Activated B cell treated with CpG ODN at 0.5 μM for 24 hours (primary cell): ENCODE results near the gene DENND5B. TPM values are rescaled to one million over a fixed set of nuclear protein-coding genes. Genes with fewer than 3 reads are reported as not detected.
"Not testable (repeated sequence)": the region's sequence is repeated elsewhere in the genome, so short reads cannot be mapped to it uniquely, and the experiment has no call there.

Experiments
- ATAC-seq: fragments of 200-7000 bp; cut with Tn5 transposase; one replicate; pipeline ENCODE4 v1.10.0; 2021; ENCODE audit warnings: low read depth, mild to moderate bottlenecking, moderate library complexity
- CTCF ChIA-PET: fragments of 350-600 bp; sonication (Branson Sonifier 250); formaldehyde crosslinking; loops from one replicate; lab custom pipeline; 2021; ENCODE audit warnings: antibody characterized with exemption; lab: Charles Lee
- POLR2A ChIA-PET: fragments of 350-600 bp; sonication (Branson Sonifier 250); formaldehyde crosslinking; loops from one replicate; lab custom pipeline; 2021; ENCODE audit warnings: antibody characterized with exemption; lab: Charles Lee
- DNase-seq: peaks from one replicate; pipeline ENCODE4 v3.0.0; 2022
- H3K27ac Mint-ChIP-seq: one replicate; pipeline ENCODE4 v1.8.0; 2020; ENCODE audit warnings: mixed read lengths
- H3K27me3 Mint-ChIP-seq: one replicate; pipeline ENCODE4 v1.8.0; 2021; ENCODE audit warnings: mixed read lengths
- H3K36me3 Mint-ChIP-seq: one replicate; pipeline ENCODE4 v1.8.0; 2021; ENCODE audit warnings: low read depth, mixed read lengths
- H3K4me1 Mint-ChIP-seq: one replicate; pipeline ENCODE4 v1.8.0; 2021; ENCODE audit warnings: mixed read lengths
- H3K4me3 Mint-ChIP-seq: one replicate; pipeline ENCODE4 v1.8.0; 2020; ENCODE audit warnings: mild to moderate bottlenecking, mixed read lengths
- H3K9me3 Mint-ChIP-seq: one replicate; pipeline ENCODE4 v1.8.0; 2020; ENCODE audit warnings: mixed read lengths
- intact Hi-C: fragments of 100-400 bp; cut with micrococcal nuclease; formaldehyde crosslinking; loops from one replicate; pipeline ENCODE4 v1.15.1; 2024
- total RNA-seq: library from RNA; stranded (reverse); gene quantifications from 2 replicates; pipeline ENCODE4 v1.2.3, GENCODE V29; 2022
- TF ChIP-seq, protein P1 (sequence below): fragments of 200-600 bp; IDR thresholded peaks from one replicate; pipeline ENCODE4 v1.8.0; 2022; ENCODE audit warnings: antibody characterized with exemption, mild to moderate bottlenecking

The DENND5B gene
- total RNA-seq, 1 donor from 2014 or later, result 64.1 TPM

DNA sequence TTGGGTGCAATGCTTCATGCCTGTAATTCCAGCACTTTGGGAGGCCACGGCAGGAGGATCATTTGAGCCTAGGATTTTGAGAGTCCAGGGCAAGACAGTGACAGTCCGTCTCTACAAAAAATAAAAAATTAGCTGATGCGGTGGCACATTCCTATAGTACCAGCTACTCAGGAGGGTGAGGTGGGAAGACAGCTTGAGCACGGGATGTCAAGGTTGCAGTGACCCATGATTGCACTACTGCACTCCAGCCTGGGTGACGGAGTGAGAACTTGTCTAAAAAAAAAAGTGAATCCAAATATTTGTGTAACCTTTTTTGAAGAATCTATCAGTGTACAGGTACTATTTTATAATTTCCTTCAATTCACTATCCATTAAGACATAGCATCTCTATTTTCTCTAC lies 112.5 kb downstream of the DENND5B start:
- ATAC-seq (no peak), DNase-seq (no peak)
- CTCF ChIA-PET, result no interaction called here
- Mint-ChIP-seq H3K4me3 (no peak overlapping the region), H3K36me3 (peaks cover 59% of the 10 kb centered on the region), H3K9me3 (peaks cover 2% of the 10 kb centered on the region), H3K27me3 (no peaks in the 10 kb centered on the region), H3K4me1 (peaks cover 66% of the 10 kb centered on the region), H3K27ac (no peak overlapping the region)
- TF ChIP-seq, protein P1, sequence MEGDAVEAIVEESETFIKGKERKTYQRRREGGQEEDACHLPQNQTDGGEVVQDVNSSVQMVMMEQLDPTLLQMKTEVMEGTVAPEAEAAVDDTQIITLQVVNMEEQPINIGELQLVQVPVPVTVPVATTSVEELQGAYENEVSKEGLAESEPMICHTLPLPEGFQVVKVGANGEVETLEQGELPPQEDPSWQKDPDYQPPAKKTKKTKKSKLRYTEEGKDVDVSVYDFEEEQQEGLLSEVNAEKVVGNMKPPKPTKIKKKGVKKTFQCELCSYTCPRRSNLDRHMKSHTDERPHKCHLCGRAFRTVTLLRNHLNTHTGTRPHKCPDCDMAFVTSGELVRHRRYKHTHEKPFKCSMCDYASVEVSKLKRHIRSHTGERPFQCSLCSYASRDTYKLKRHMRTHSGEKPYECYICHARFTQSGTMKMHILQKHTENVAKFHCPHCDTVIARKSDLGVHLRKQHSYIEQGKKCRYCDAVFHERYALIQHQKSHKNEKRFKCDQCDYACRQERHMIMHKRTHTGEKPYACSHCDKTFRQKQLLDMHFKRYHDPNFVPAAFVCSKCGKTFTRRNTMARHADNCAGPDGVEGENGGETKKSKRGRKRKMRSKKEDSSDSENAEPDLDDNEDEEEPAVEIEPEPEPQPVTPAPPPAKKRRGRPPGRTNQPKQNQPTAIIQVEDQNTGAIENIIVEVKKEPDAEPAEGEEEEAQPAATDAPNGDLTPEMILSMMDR, result no peak
- intact Hi-C loops, result loop anchor here (5.0 kb wide), 2 partner anchors 34 to 159 kb away; no protein-coding TSS in a partner anchor
- POLR2A ChIA-PET, result no interaction called here

DNA sequence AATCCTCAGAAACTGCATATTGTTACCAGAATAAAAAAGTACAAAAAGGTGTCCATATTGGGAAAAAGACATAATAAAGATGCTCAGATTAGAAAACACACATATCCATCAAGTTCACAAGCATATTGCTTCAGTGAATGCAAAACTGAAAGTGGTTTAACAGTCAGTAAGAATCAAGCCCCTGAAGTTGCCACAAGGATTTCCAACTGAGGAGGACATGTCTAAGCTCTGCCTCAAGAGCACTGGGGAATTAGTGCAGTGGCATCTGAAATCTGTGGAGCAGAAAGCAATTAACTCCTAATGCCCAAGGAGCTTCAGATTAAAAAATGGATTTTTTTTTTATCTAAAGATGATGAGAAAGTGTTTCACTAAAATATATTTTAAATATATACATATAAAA lies 113.2 kb downstream of the DENND5B start:
- POLR2A ChIA-PET, result interaction anchor here (0.6 to 2.6 kb wide), 2 partner anchors 10 to 43 kb away, joined by 3 to 6 read pairs; no protein-coding TSS in a partner anchor
- ATAC-seq (no peak), DNase-seq (no peak)
- H3K27ac Mint-ChIP-seq, result peak overlapping the region; percentile 16
- H3K4me3 Mint-ChIP-seq, result no peak overlapping the region
- TF ChIP-seq, protein P1, result no peak
- peaks cover 2% of the 10 kb centered on the region for H3K9me3 Mint-ChIP-seq
- peaks cover 62% of the 10 kb centered on the region for H3K4me1 Mint-ChIP-seq
- H3K36me3 Mint-ChIP-seq, result peaks cover 55% of the 10 kb centered on the region
- intact Hi-C loops, result loop anchor here (5.0 kb wide), 2 partner anchors 35 to 160 kb away; no protein-coding TSS in a partner anchor
- H3K27me3 Mint-ChIP-seq, result no peaks in the 10 kb centered on the region
- CTCF ChIA-PET, result no interaction called here

DNA sequence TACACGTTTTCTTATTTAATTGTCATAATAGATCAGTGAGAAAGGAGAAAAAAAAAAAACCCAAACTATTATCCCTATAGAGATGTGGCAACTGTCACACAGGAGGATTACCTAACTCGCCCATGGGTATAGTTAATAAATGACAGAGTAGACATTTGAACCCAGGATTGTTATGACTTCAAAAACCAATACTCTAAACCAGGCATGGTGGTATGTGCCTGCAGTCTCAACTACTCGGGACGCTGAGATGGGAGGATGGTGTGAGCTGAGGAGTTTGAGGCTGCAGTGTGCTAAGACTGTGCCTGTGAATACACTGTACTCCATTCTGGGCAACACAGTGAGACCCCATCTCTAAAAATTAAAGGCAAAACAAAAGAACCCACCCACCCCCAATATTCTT lies 114.5 kb downstream of the DENND5B start:
- peaks cover 2% of the 10 kb centered on the region for H3K9me3 Mint-ChIP-seq
- H3K4me1 Mint-ChIP-seq, result peaks cover 50% of the 10 kb centered on the region
- TF ChIP-seq, protein P1, result no peak
- no peak for ATAC-seq
- no peak for DNase-seq
- intact Hi-C loops, result loop anchor here (5.0 kb wide), 2 partner anchors 36 to 161 kb away; no protein-coding TSS in a partner anchor
- H3K27ac Mint-ChIP-seq, result no peak overlapping the region
- no peaks in the 10 kb centered on the region for H3K27me3 Mint-ChIP-seq
- H3K4me3 Mint-ChIP-seq, result no peak overlapping the region
- CTCF ChIA-PET, result no interaction called here
- H3K36me3 Mint-ChIP-seq, result peaks cover 49% of the 10 kb centered on the region
- POLR2A ChIA-PET, result interaction anchor here (0.7 to 2.6 kb wide), 3 partner anchors 12 to 128 kb away, joined by 4 to 6 read pairs (median 5); partner anchors contain the start of gene DENND5B

DNA sequence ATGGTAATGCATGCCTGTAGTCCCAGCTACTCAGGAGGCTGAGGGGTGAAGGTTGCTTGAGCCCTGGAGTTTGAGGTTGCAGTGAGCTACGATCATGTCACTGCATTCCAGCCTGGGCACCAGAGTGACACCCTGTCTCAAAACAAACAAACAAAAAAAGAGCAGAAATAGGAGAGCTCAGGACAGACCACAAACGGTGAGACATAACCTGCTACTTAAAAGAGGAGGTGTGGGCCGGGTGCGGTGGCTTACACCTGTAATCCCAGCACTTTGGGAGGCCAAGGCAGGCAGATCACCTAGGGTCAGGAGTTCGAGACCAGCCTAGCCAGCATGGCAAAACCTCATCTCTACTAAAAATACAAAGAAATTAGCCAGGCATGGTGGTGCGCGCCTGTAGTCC lies 115.3 kb downstream of the DENND5B start:
- POLR2A ChIA-PET, result interaction anchor here (0.7 to 2.6 kb wide), 4 partner anchors 12 to 128 kb away, joined by 3 to 6 read pairs (median 4); partner anchors contain the start of gene DENND5B
- H3K27ac Mint-ChIP-seq, ATAC-seq, H3K9me3 Mint-ChIP-seq, DNase-seq, H3K4me3 Mint-ChIP-seq, H3K27me3 Mint-ChIP-seq: not testable (repeated sequence)
- CTCF ChIA-PET, result interaction anchor here (1.2 kb wide), 1 partner anchor 72 kb away, joined by 4 read pairs; no protein-coding TSS in a partner anchor
- peaks cover 44% of the 10 kb centered on the region for H3K4me1 Mint-ChIP-seq
- intact Hi-C loops, result loop anchor here (5.0 kb wide), 2 partner anchors 37 to 162 kb away; no protein-coding TSS in a partner anchor
- peaks cover 53% of the 10 kb centered on the region for H3K36me3 Mint-ChIP-seq

DNA sequence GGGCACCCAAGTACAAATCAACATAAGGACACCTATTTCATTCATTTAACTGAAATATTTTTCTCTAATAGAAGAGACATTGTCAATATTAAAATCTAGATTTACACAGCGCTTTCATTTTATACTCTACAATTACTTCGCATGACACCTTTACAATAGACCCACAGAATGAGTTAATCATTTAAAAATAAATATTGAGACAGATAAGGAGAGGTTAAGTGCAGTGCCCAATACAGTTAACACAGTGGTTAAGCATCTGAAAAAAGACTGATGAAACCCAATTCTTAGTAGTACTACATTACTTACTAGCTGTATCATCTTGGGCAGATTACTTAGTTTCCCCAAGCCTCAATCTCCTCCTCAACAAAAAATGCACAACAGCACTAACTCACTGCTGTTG lies 116.2 kb downstream of the DENND5B start:
- no peak overlapping the region for H3K27ac Mint-ChIP-seq
- H3K9me3 Mint-ChIP-seq, result peaks cover 2% of the 10 kb centered on the region
- CTCF ChIA-PET, result interaction anchor here (1.2 kb wide), 1 partner anchor 71 kb away, joined by 4 read pairs; no protein-coding TSS in a partner anchor

More for the DNA sequence above, 116.2 kb downstream of the DENND5B start:
- no peaks in the 10 kb centered on the region for H3K27me3 Mint-ChIP-seq
- POLR2A ChIA-PET, result interaction anchor here (0.7 kb wide), 1 partner anchor 27 kb away, joined by 3 read pairs; no protein-coding TSS in a partner anchor
- H3K4me3 Mint-ChIP-seq, result no peak overlapping the region
- TF ChIP-seq, protein P1, result no peak
- intact Hi-C loops, result loop anchor here (5.0 kb wide), 2 partner anchors 38 to 163 kb away; no protein-coding TSS in a partner anchor
- ATAC-seq, result no peak
- DNase-seq, result no peak
- peaks cover 50% of the 10 kb centered on the region for H3K36me3 Mint-ChIP-seq
- peaks cover 37% of the 10 kb centered on the region for H3K4me1 Mint-ChIP-seq
